ENCODE data around the gene DNAAF3.

Gene DNAAF3

DNA sequence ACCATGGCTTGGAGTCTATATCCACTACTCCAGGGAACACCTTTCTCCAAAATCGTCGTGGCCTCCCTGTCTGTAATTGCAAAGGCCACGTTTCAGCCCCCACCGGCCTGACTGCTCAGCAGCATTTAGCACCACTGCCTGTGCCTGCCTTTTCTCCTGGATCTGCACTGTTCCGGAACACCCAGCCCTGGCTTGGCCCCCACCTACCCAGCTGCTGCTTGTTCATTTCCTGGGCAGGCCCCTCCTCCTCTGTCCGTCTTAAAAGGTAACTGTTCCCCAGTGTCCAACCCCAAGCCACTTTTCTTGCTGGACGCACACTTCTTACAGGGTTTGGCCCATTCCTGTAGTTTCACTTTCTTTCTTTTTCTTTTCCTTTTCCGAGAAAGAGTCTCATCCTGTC lies 22.2 kb upstream of the DNAAF3 start:
- H3K4me3 ChIP-seq (ENCODE audit: low read depth, low read length) = no peak overlapping the region
- DNase-seq (ENCODE audit: low read depth) = no peak
- TF ChIP-seq, protein P1, sequence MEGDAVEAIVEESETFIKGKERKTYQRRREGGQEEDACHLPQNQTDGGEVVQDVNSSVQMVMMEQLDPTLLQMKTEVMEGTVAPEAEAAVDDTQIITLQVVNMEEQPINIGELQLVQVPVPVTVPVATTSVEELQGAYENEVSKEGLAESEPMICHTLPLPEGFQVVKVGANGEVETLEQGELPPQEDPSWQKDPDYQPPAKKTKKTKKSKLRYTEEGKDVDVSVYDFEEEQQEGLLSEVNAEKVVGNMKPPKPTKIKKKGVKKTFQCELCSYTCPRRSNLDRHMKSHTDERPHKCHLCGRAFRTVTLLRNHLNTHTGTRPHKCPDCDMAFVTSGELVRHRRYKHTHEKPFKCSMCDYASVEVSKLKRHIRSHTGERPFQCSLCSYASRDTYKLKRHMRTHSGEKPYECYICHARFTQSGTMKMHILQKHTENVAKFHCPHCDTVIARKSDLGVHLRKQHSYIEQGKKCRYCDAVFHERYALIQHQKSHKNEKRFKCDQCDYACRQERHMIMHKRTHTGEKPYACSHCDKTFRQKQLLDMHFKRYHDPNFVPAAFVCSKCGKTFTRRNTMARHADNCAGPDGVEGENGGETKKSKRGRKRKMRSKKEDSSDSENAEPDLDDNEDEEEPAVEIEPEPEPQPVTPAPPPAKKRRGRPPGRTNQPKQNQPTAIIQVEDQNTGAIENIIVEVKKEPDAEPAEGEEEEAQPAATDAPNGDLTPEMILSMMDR (IDR thresholded peaks at IDR 0.05; ENCODE audit: low read depth, low read length, missing control alignments) = no peak

DNA sequence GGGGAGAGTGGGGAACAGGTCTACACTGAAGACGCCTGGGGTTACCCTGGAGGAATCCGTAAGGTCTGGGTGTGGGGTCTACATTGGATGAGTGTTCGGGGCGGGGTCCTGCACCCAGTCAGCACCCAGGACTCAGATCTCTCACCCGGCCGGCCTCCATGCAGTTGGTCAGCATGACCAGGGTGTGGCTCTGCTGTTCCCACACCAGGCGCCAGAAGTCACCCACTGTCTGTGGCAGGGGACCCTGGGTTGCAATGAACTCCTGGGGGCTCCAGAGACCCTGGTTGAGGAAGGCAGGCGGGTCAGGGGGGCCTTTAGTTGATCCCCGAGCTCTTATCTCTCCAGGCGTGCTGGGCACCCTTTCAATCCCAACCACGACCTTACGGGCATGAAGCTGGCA lies 19.7 kb upstream of the DNAAF3 start:
- TF ChIP-seq, protein P1 (IDR thresholded peaks at IDR 0.05; ENCODE audit: low read depth, low read length, missing control alignments) = no peak
- no peak for DNase-seq (ENCODE audit: low read depth)
- H3K4me3 ChIP-seq (ENCODE audit: low read depth, low read length) = no peak overlapping the region

DNA sequence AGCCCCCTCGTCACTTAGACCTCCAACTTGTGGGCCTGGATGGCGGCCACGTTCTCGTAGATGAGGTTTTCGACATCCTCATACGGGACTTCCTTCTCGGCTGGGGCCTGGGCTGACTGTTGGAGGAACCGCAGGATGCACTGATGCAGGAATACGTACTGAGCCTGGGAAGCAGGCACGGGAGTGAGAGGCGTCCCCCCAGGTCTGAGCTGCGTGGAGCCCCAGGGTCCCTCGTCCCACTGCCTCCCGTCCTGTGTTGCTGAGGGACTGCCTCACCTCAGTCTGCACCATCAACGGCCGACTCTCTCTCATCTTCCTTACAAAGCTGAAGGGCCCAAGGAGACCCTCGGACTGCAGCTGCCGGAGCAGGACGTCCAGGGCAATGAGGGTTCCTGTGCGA lies 15.3 kb upstream of the DNAAF3 start:
- TF ChIP-seq, protein P1 (IDR thresholded peaks at IDR 0.05; ENCODE audit: low read depth, low read length, missing control alignments) = no peak
- no peak for DNase-seq (ENCODE audit: low read depth)
- no peak overlapping the region for H3K4me3 ChIP-seq (ENCODE audit: low read depth, low read length)

DNA sequence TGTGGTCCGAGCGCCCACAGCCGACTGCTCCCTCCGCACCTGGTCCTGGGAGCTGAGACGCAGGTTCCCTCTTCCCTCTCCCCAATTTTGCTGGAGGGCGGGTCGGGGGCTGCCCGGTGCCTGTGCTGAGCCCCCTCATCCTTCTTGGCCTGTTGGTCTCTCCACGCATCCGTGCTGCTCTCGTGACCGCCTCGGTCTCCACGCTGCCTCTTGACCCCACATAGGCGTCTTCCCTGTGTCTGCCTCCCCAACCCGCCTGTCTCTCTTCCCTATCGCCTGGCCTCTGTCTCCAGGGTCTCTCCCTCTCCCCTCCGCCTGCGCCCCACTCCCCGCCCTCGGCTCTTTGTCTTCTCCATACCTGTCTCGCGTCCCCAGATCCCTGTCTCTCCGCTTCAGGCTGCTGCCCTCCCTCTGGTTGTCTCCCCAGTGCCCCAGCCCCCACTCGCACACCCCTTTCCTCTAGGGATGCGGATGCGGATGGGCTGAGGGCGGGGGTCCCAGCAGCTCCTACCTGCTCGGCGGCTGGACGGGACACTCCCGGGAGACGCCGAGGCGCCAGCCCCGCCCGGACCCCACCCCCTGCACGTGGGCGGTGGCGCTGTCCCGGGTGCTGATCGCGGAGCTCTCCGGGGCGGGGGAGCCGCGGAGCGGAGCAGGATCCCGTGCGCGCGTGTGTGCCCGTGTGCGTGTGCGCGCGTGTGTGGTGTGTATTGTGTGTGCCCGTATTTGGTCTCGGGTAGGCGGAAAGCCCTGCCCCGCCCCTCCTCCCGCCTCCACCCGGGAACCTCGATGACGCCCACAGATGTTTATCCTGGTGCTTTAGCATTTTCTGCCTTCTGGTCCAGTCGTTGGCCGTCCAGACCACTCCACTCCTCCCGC lies 13.4 kb upstream of the DNAAF3 start, which contains the start of gene SYT5:
Gene SYT5 (minus strand): TSS at position 684 of the 879 bp plus-strand sequence. CDS start 1,248 bp downstream, outside the sequence.
- peak within 1 kb of the TSS; percentile 20 for H3K4me3 ChIP-seq (ENCODE audit: low read depth, low read length)
- DNase-seq (ENCODE audit: low read depth) = no peak
- TF ChIP-seq, protein P1 (IDR thresholded peaks at IDR 0.05; ENCODE audit: low read depth, low read length, missing control alignments) = no peak

DNA sequence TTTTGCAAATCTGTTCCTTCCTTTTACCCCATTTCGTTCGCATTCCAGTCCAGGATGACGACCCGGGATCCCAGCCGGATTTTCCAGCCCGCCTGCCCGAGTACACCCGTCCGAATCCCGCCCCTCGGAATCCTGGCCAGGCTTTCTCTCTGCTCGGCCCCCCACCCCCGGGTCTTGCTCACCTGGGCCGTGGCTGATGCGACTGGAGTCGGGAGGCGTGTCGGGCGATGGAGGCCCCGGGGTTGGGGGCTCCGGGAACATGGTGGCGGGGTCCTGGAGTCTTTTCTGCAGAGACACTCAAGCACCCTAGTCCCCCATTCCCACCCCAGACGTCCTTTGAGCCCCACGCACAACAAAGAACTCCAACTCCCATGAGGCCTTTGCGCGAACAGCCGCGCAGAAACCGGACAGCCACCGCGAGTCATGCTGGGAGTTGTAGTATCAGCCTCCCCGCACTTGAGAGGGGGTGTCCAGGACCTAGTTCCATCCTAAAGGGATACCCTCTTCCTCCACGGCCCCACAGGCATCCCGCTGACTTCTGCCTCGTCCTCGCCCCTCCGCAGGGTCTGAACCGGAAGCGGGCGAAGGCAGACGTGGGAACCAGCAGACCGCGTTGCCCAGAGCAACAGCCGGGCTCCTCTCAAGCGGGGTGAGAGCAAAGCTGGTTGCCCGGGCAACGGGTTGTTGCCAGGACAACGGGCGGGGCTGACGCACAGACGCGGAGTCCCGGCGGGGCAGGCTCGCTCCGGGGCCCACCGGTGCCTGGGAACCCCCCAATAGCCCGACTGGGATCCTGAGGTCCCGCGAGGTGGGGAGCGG lies 12.6 kb upstream of the DNAAF3 start:
- peak overlapping the region; percentile 20 for H3K4me3 ChIP-seq (ENCODE audit: low read depth, low read length)
- TF ChIP-seq, protein P1 (IDR thresholded peaks at IDR 0.05; ENCODE audit: low read depth, low read length, missing control alignments) = no peak
- DNase-seq (ENCODE audit: low read depth) = peak; percentile 54

DNA sequence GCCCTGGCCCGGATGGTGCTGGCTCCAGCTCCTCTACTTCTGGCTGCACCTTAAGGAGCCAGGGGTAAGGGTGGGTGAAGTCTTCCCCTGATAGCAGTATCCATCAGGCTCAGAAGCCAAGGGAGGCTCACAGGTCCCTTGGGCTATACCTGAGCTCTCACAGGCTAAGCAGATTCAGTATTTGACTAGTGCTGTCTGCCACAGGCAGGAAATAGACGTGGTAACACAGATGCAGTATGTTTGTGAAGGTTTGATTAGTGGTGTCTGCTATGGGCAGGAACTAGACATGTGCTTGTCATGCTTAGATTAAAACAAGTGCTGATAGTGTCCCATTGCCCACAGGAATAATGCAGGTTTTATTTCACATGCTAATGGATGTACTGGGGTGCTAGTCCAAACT lies 9.7 kb upstream of the DNAAF3 start:
- H3K4me3 ChIP-seq (ENCODE audit: low read depth, low read length) = no peak overlapping the region
- DNase-seq (ENCODE audit: low read depth) = no peak
- TF ChIP-seq, protein P1 (IDR thresholded peaks at IDR 0.05; ENCODE audit: low read depth, low read length, missing control alignments) = no peak
